ENCODE results near the gene ARHGAP42.

DNA sequence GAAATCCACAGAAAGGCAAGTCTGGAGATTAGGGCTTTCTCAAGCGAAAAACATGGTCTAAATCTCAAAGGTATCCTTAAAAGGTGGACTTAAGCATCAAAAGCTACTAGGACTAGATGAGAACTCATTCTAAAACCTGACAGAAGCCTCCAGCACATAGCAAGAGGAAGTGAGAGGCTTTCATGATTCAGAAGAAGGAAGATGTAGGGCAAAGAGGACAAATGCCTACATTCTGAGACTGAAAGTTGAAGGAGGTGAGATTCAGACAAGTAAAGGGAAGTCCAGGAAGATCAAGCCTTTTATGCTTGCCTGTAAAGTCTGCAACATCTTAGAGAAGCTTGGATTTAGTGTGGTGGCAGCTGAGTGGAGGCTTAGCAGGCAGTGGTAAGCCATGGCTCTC is 343.6 kb downstream of the ARHGAP42 start:
- no peak for TF ChIP-seq EZH2 (IDR thresholded peaks at IDR 0.05; ENCODE audit: borderline replicate concordance, low read depth, low read length, poor library complexity, severe bottlenecking)
- TF ChIP-seq, protein P1, sequence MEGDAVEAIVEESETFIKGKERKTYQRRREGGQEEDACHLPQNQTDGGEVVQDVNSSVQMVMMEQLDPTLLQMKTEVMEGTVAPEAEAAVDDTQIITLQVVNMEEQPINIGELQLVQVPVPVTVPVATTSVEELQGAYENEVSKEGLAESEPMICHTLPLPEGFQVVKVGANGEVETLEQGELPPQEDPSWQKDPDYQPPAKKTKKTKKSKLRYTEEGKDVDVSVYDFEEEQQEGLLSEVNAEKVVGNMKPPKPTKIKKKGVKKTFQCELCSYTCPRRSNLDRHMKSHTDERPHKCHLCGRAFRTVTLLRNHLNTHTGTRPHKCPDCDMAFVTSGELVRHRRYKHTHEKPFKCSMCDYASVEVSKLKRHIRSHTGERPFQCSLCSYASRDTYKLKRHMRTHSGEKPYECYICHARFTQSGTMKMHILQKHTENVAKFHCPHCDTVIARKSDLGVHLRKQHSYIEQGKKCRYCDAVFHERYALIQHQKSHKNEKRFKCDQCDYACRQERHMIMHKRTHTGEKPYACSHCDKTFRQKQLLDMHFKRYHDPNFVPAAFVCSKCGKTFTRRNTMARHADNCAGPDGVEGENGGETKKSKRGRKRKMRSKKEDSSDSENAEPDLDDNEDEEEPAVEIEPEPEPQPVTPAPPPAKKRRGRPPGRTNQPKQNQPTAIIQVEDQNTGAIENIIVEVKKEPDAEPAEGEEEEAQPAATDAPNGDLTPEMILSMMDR (conservative IDR thresholded peaks at IDR 0.05; ENCODE audit: low read depth, low read length) = no peak

Measured in A673 (cell line).